WTC11 (cell line): ENCODE data around the gene PTPRT.

Experiments used
- ATF1 ChIP-seq: sonication (generic); formaldehyde crosslinking; IDR thresholded peaks from 2 replicates; pipeline ENCODE4 v1.8.1; 2023; ENCODE audit warnings: mild to moderate bottlenecking, moderate library complexity, missing genetic modification reagents
- ATF2 ChIP-seq: sonication (generic); formaldehyde crosslinking; IDR thresholded peaks from 2 replicates; pipeline ENCODE4 v1.8.1; 2022; ENCODE audit warnings: low read depth, missing genetic modification reagents, borderline replicate concordance
- ATF6 ChIP-seq: sonication (generic); formaldehyde crosslinking; IDR thresholded peaks from 2 replicates; pipeline ENCODE4 v1.8.1; 2023; ENCODE audit warnings: mild to moderate bottlenecking, missing genetic modification reagents
- CTCF ChIP-seq: fragments of 200-600 bp; IDR thresholded peaks from 2 replicates; pipeline ENCODE4 v1.8.0; 2022; ENCODE audit warnings: antibody characterized with exemption
- ETV6 ChIP-seq: sonication (generic); formaldehyde crosslinking; IDR thresholded peaks from 2 replicates; pipeline ENCODE4 v1.8.1; 2022; ENCODE audit warnings: mild to moderate bottlenecking, missing genetic modification reagents
- NFYB ChIP-seq: sonication (generic); formaldehyde crosslinking; conservative IDR thresholded peaks from 2 replicates; pipeline ENCODE4 v1.8.0; 2022; ENCODE audit warnings: low read depth, missing genetic modification reagents
- NR3C1 ChIP-seq: sonication (generic); formaldehyde crosslinking; conservative IDR thresholded peaks from 2 replicates; pipeline ENCODE4 v1.8.1; 2023; ENCODE audit warnings: low read depth, mild to moderate bottlenecking, missing genetic modification reagents
- TEAD4 ChIP-seq: sonication (generic); formaldehyde crosslinking; IDR thresholded peaks from 2 replicates; pipeline ENCODE4 v1.8.0; 2022; ENCODE audit warnings: mild to moderate bottlenecking, missing genetic modification reagents
- USF1 ChIP-seq: sonication (generic); formaldehyde crosslinking; IDR thresholded peaks from 2 replicates; pipeline ENCODE4 v1.8.0; 2022; ENCODE audit warnings: mild to moderate bottlenecking, missing genetic modification reagents
- ZNF263 ChIP-seq: sonication (generic); formaldehyde crosslinking; IDR thresholded peaks from 2 replicates; pipeline ENCODE4 v1.8.1; 2022; ENCODE audit warnings: low read depth, mild to moderate bottlenecking, moderate library complexity, missing genetic modification reagents

- no peak for TF ChIP-seq CTCF
- no peak for TF ChIP-seq USF1
- TF ChIP-seq ZNF263 (CRISPR knock-in tag) = no peak
- no peak for TF ChIP-seq NR3C1 (CRISPR knock-in tag)
- TF ChIP-seq ETV6 (CRISPR knock-in tag) = no peak
- TF ChIP-seq ATF6 (CRISPR knock-in tag) = no peak
- TF ChIP-seq TEAD4 (CRISPR knock-in tag) = no peak
- no peak for TF ChIP-seq NFYB (CRISPR knock-in tag)
- no peak for TF ChIP-seq ATF2
- no peak for TF ChIP-seq ATF1
These were observed 851.2 kb downstream of the PTPRT start for GRCh38 chr20:42338294-42339201.
